ENCODE data around the gene NAALADL2. TPM values are rescaled to one million over a fixed set of nuclear protein-coding genes. Genes with fewer than 3 reads are reported as not detected.
A peak's percentile ranks its signal among the peaks of the same experiment; 100 is the strongest.

The NAALADL2 gene
- total and polyA plus RNA-seq, 2 of the 13 experiments (the other 11 are each of a cell fraction or from before 2014, with no cell fraction given), result 0.08 TPM; not detected in 1

GRCh38 chr3:175009295-175009694 is 150.2 kb downstream of the NAALADL2 start:
- ChIA-PET POLR2A (no interaction called here), CTCF (ENCODE audit: low intra/inter-chr PET ratio, low total read pairs) (no interaction called here)
- Histone ChIP-seq H3K27me3 (ENCODE audit: control insufficient read depth in 1 of 2, insufficient read depth in 2 of 2, low read length in 2 of 2) (no peaks in the 10 kb centered on the region), H3K4me2 (ENCODE audit: low read depth, low read length) (no peak overlapping the region), H3K4me1 (ENCODE audit: insufficient read depth, low read length) (no peaks in the 10 kb centered on the region), H2AFZ (ENCODE audit: low read length) (no peak overlapping the region), H3K27ac (ENCODE audit: extremely low read length, insufficient read depth, low read length) (no peak overlapping the region), H3K36me3 (replicated peaks in 1 of 2; ENCODE audit: control insufficient read depth in 1 of 2, insufficient read depth in 2 of 2, low read length in 2 of 2) (no peaks in the 10 kb centered on the region), H3K9me3 (ENCODE audit: low read length) (no peaks in the 10 kb centered on the region), H4K20me1 (ENCODE audit: insufficient read depth, low read length) (no peaks in the 10 kb centered on the region), H3K4me3 (replicated peaks in 1 of 3; ENCODE audit: insufficient read depth in 1 of 3, low read depth in 2 of 3, low read length in 3 of 3) (no peak overlapping the region), H3K79me2 (ENCODE audit: insufficient read depth, low read length) (no peaks in the 10 kb centered on the region), H3K9ac (ENCODE audit: insufficient read depth, low read depth, low read length) (no peak overlapping the region)
- DNase-seq (ENCODE audit: low spot score) (no peak), ATAC-seq (no peak), FAIRE-seq (no peak)
- intact Hi-C loops (cut with micrococcal nuclease; ENCODE audit: unreplicated experiment) (no loop called here), in situ Hi-C loops (cut with HindIII; ENCODE audit: extremely low pct_ligation_motif_present, low pct_unique_long_range_greater_than_20kb) (no loop called here)
- TF ChIP-seq MAFK (conservative IDR thresholded peaks at IDR 0.05 in 1 of 2, IDR thresholded peaks at IDR 0.05 in 1 of 2; ENCODE audit: low read length in 2 of 2) (peak; percentile 91), MAFF (IDR thresholded peaks at IDR 0.05; ENCODE audit: low read depth, low read length) (peak; percentile 90), ZNF780A (CRISPR knock-in tag; IDR thresholded peaks at IDR 0.05) (no peak), ZNF3 (CRISPR knock-in tag; IDR thresholded peaks at IDR 0.05) (no peak)
- 5% methylated on average over 2 of the region's 2 CpGs for WGBS (ENCODE audit: low lambda C conversion rate)
- no TSS peak for BruUV-seq (replicated peaks)

DNA sequence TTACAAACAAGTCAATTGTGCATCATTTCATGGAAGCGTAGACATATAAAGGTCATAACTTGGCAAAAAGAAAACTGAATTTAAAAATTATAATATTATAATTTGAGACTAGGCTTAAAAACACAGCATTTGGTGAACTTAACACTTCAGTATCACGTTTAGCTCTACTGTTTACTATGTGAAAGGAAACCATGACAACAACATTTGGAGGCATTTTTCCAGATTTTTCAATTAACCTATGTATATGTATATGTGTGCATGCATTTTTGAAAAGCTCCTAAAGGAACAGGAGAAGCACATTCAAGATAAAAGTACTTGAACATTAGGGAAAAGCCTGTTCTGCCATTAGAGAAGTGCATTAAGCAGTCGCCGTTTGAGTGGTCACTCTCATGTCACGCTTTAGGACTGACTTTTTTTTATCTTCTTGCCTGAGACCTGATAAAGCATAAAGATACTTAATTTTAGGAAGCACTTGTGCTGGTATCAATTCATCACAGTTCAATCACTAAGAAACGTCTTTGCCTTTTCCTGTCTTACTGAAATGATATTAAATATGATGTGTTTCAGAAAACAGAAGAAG is 156.0 kb downstream of the NAALADL2 start:
- no peaks in the 10 kb centered on the region for H3K36me3 ChIP-seq (replicated peaks in 1 of 2; ENCODE audit: control insufficient read depth in 1 of 2, insufficient read depth in 2 of 2, low read length in 2 of 2)
- ATAC-seq (no peak), DNase-seq (ENCODE audit: low spot score) (no peak), FAIRE-seq (no peak)
- no peaks in the 10 kb centered on the region for H3K27me3 ChIP-seq (ENCODE audit: control insufficient read depth in 1 of 2, insufficient read depth in 2 of 2, low read length in 2 of 2)
- no peak overlapping the region for H3K27ac ChIP-seq (ENCODE audit: extremely low read length, insufficient read depth, low read length)
- TF ChIP-seq GABPA (IDR thresholded peaks at IDR 0.05; ENCODE audit: low read depth, low read length) (no peak), GABPA (CRISPR knock-in tag; IDR thresholded peaks at IDR 0.05; ENCODE audit: low read depth) (no peak), MAX (IDR thresholded peaks at IDR 0.05) (no peak), KLF13 (CRISPR knock-in tag; IDR thresholded peaks at IDR 0.05) (no peak), NR1H2 (CRISPR knock-in tag; IDR thresholded peaks at IDR 0.05; ENCODE audit: borderline replicate concordance, low read depth) (no peak)
- in situ Hi-C loops (cut with HindIII; ENCODE audit: extremely low pct_ligation_motif_present, low pct_unique_long_range_greater_than_20kb), result no loop called here
- no peak overlapping the region for H2AFZ ChIP-seq (ENCODE audit: low read length)
- no peak overlapping the region for H3K4me2 ChIP-seq (ENCODE audit: low read depth, low read length)
- ChIA-PET POLR2A (no interaction called here), CTCF (ENCODE audit: low intra/inter-chr PET ratio, low total read pairs) (no interaction called here)
- BruUV-seq (replicated peaks), result no TSS peak
- no peaks in the 10 kb centered on the region for H3K4me1 ChIP-seq (ENCODE audit: insufficient read depth, low read length)
- H3K4me3 ChIP-seq (replicated peaks in 1 of 3; ENCODE audit: insufficient read depth in 1 of 3, low read depth in 2 of 3, low read length in 3 of 3), result no peak overlapping the region
- H3K9ac ChIP-seq (ENCODE audit: insufficient read depth, low read depth, low read length), result no peak overlapping the region
- 14% methylated on average over 6 of the region's 6 CpGs for WGBS (ENCODE audit: low lambda C conversion rate)
- no peaks in the 10 kb centered on the region for H4K20me1 ChIP-seq (ENCODE audit: insufficient read depth, low read length)
- intact Hi-C loops (cut with micrococcal nuclease; ENCODE audit: unreplicated experiment), result no loop called here
- H3K9me3 ChIP-seq (ENCODE audit: low read length), result no peaks in the 10 kb centered on the region
- no peaks in the 10 kb centered on the region for H3K79me2 ChIP-seq (ENCODE audit: insufficient read depth, low read length)
